Measurements from ENCODE around the gene PPM1L.
"Not testable (repeated sequence)": the region's sequence is repeated elsewhere in the genome, so short reads cannot be mapped to it uniquely, and the experiment has no call there.

Gene PPM1L

DNA sequence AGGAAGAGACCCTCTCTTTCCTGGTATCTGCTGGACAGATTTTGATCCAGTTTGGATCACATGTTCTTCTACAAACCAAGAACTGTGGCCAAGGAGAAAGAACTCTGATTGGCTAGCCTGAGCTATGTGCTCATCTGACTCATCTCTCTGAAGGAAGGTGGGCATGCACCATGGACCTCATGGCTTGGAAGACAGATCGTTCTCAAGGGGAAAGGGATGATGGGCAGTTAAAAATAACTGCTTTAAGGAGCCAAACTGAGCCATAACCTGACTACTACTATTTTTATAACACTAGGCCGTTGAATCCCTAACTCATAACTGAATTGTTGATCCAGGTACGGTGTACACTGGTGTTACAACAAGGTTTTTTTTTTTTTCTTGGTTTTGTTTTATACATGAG lies 236.7 kb downstream of the PPM1L start:
- no peak for DNase-seq

GRCh38 chr3:160996811-160997210 lies 240.8 kb downstream of the PPM1L start:
- no peak for DNase-seq

DNA sequence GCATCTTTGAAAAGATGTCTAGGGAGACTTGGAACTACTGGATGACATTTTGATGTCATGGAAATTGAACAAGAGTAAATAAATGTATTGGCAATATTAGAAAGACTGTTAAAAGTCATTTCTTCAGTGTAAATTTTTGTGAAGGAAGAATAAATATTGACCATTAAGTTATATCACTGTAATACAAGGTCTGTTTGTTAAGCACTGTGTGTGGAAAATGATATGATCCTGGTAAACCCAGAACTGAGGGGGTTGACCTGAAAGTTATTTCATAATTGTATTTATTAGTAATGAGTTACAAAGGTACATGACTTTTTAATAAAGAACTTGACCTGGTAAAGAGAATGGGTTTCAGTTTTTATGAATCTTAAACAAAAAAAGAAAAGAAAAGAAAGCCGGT lies 242.6 kb downstream of the PPM1L start:
- no peak for DNase-seq

GRCh38 chr3:160999274-160999673 lies 243.2 kb downstream of the PPM1L start:
- no peak for DNase-seq

GRCh38 chr3:161008086-161008485 lies 252.1 kb downstream of the PPM1L start:
- DNase-seq, result no peak

- not testable (repeated sequence) for DNase-seq
Observed at GRCh38 chr3:161010151-161010550, 254.1 kb downstream of the PPM1L start.

DNA sequence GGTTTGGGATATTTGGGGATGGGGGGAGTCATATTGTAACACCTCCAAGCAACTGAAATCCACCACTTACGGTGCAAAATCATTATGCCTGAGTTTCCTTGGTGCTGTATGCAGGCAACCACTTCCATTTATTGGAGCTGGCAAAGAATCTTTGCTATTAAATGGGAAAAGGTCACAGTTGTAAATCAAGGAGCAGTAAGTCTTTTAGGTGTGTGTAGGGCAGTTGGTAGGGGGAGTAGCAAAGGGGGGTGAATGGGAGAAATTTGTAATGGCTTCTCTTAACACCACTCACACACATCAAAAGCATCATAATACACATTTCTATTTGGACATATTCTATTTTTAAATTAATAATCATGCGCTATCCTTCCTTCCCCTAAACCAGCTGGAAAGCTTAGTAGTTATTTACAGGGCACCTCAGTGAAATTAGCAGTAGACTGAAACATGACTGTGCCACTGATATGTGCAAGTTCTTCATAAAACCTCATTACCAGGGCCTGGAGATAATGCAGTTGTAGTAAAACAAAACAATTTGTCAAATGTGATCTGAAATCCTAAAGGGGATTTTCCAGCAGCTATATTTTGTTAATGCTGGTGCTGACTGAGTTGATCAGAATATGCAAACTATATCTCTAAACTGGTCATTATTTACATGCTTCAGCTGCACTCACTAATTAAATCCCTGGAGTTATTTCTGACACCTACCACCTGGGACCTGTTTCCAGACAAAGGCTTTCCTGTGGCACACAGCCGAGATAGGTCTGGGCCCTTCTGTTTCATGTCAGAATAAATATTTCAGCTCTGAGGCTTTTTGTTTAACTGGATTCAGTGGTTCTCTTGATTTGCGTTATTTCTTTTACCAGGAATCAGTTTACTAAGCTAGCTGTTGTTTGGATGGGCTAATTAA lies 259.1 kb downstream of the PPM1L start:
- DNase-seq, result no peak

DNA sequence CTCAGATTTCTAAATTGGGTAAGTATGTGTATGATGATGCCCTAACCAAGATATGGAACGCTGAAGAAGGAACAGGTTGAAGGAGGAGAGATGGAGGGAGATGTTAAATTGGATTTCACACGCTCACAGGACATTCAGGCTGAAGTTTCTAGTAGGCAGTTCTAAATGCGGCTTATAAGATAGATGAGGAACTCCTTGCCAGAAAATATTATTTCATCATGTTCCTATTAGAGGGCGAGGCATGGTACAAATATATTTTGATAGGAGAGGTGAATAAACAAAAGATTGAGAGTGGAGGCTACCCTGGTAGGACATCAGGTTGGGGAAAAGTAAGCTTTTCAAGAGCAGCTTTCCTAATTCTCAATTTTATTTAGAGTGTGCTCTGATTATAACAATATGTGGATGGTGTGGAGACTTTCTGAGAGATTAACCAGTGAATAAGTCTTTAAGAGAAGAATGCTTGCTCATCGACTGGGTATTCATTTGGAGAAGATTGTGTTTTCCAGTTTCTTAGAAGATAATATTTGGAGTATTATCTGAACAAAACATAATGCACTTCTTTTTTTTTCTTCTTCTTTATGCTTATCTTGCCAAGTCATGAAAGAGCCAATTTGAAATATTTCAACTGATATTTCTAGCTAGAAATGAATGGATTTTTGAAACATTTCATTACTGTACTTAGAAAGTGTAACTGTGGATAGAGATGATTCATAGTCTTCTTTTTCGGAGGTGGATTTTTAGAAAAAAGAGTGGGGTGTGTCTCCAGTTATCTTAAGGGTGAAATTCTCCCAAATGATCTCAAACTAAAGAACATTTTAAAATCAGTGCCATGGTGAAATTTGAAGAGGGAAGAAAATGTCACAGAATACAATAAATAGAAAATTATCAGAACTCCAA lies 260.6 kb downstream of the PPM1L start:
- DNase-seq, result no peak

- no peak for DNase-seq
Observed at GRCh38 chr3:161017971-161018370, 261.9 kb downstream of the PPM1L start.

- DNase-seq, result no peak
Observed at GRCh38 chr3:161020256-161020655, 264.2 kb downstream of the PPM1L start.

DNA sequence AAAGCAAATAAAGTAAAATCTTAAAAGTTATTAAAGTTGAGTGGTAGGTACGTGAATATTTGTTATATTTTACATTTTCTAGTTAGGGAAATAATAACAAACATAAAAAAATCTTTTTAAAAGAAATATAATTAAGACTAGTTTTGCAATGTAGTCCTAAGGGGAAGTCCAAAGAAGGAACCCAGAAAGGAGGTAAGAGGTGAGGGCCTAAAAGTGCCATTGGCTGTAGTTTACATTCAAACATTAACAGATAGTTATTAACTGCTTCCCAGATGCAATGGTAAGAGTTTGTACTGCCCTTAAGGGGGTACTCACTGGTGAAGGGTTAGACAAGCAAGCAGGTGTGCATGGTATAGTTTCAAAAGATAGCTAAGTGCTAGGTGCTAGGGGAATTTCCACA lies 269.9 kb downstream of the PPM1L start:
- DNase-seq, result no peak

DNA sequence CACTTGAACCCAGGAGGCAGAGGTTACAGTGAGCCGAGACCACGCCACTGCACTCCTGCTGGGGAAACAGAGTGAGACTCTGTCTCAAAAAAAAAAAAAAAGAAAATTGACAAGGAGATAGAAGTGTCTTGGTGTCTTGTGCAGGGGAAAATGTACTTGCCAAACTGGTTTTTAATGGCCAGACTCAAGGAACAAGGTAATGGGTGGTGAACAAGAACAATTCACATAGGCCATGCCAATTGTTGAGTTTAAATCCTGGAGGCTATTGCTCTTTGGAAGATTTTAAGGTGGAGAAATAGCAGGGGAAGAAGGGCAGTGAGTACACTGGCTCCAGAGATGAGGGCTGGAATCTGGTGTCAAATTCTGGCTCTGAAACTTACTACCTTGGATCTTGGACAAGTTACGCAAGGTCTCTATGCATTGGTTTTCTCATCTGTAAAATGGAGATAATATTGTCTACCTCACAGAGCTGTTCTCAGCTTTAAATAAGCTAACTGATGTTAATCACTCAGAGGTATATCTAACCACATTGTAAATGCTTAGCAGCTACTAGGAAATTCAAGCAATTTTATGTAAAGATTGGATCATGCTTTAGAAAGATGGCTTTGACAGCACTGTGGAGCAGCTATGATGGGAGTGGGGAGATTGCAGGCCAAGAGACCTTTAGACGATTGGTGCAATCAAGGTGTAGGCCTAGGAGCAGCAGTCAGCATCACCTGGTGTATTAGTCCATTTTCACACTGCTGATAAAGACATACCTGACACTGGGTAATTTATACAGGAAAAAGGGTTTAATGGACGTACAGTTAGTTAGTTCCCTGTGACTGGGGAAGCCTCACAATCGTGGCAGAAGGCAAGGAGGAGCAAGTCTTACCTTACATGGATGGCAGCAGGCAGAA lies 270.8 kb downstream of the PPM1L start:
- DNase-seq, result no peak

GRCh38 chr3:161028555-161029153 lies 272.6 kb downstream of the PPM1L start:
- no peak for DNase-seq

DNA sequence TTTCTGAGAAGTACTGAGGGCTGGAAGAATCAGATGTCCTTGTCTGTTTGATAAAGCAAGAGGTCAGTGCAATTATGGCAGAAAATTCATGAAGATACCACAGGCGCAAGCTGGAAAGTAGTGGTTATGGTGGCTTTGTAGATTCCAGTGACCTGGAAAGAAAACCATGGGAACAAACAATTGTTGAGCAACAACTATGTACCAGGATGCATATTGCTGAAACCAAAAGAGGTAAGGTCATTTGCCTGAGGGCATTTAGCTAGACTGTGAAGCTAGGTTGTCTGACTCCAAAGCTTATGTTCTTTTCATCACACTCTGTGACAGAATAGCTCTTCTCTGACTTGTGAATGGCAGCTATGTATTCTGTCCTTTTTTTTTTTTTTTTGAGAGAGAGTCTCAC lies 275.1 kb downstream of the PPM1L start:
- no peak for DNase-seq

GRCh38 chr3:161034913-161035550 lies 279.0 kb downstream of the PPM1L start:
- DNase-seq, result not testable (repeated sequence)

DNA sequence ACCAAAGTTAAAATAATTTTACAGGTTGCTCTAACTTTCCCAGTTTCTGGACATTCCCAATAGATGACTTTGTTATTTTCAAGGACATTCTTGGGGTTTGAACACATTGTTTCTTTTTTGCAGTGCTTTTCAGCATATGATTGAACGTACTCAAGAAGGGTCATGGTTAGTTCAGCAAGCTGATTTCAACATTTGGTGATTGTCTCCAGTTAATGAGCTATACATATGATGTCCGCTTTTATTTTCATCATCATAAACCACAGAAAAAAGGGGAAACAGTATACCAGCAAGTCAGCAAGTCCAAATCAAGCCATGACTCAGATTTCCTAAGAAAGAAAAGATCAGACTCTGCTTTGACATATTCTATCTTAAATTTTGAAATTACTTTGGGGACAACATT lies 279.7 kb downstream of the PPM1L start:
- DNase-seq, result no peak

- DNase-seq, result no peak
Observed at GRCh38 chr3:161038725-161039124, 282.7 kb downstream of the PPM1L start.

DNA sequence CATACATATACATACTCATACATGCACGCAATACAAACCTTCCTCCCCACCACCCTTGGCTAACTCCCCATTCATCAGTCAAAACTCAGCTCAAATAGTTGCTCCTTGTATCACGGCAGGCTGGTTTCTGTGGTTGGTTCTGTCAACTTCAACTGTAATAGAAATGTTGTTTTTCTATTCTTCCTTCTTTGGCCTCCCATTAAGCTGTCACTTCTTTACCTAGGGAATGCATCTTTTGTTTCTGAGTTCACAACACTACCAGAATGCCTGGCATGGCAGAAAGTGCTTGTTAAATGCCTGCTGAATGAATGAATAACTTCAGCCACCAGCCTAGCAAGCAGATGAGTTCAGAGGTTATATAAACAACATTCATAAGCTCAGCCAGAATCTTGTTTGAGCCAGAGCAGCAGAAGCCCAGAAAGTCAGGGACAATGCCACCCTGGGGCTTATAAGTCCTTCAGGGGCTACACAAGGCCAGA lies 286.0 kb downstream of the PPM1L start:
- DNase-seq, result no peak

DNA sequence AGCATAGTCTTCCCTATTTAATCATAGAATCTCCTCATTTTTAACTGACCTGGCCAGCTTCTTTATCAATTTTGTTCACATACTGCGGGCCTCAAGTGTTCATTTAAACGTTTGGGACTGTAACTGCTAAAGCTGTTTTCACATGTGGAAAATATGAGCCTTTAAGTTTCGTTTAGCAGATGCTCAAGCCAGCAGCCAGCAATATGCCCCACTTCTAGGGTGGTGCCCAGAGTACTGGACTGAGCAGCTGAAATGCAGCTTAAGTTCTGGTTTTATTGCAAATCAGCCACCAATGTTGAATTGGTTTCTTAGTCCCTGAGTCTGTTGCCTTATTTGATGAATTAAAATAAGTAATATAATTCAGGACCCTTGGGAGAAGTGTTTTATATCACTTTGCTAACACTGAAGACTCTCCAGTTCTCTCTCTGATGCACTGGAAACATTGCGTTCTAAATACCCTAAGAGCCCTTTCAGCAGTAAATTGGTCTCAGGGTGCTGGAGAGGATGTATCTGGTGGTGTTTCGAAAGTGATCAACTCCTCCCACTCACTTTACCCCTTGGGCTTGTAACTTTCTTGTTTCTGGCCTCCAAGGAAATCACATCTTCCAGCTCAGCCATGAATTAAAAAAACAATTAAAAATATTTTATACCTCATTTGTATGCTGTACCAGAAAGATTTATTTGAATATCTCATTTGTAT lies 287.5 kb downstream of the PPM1L start:
- no peak for DNase-seq

- no peak for DNase-seq
Observed at GRCh38 chr3:161049683-161050248, 293.7 kb downstream of the PPM1L start.

- no peak for DNase-seq
Observed at GRCh38 chr3:161050935-161051334, 294.9 kb downstream of the PPM1L start.
